Aorta (tissue), 5 donors: Measurements from ENCODE around the gene CES2. TPM values are rescaled to one million over a fixed set of nuclear protein-coding genes. Genes with fewer than 3 reads are reported as not detected.
"Not testable (repeated sequence)": the region's sequence is repeated elsewhere in the genome, so short reads cannot be mapped to it uniquely, and the experiment has no call there.

Experiments used
- ATAC-seq: fragments of 200-7000 bp; cut with Tn5 transposase; one replicate; pipeline ENCODE4 v1.9.1; 2022; ENCODE audit warnings: moderate library complexity; ENCODE audit not compliant: low FRiP score
- DNase-seq, 2 donors: peaks; one replicate each; pipeline ENCODE4 v3.0.0-alpha.2; 2020
- H3K27ac ChIP-seq, 2 donors: one replicate each; pipeline ENCODE4 v1.5.1; 2013; ENCODE audit warnings: low read length in 2 of 2, mild to moderate bottlenecking in 2 of 2, moderate library complexity in 2 of 2, control low read depth in 1 of 2, inconsistent platforms in 1 of 2, low read depth in 1 of 2
- H3K27me3 ChIP-seq, 2 donors: one replicate each; pipeline ENCODE4 v1.6.1; 2013; ENCODE audit warnings: control low read depth in 1 of 2, low read length in 1 of 2, mild to moderate bottlenecking in 1 of 2, moderate library complexity in 1 of 2; ENCODE audit not compliant: insufficient read depth in 2 of 2, control insufficient read depth in 1 of 2
- H3K36me3 ChIP-seq, 2 donors: one replicate each; pipeline ENCODE4 v1.6.1; 2013; ENCODE audit warnings: control low read depth in 1 of 2, low read length in 1 of 2, mild to moderate bottlenecking in 1 of 2; ENCODE audit not compliant: insufficient read depth in 2 of 2, control insufficient read depth in 1 of 2
- H3K4me1 ChIP-seq, 2 donors: one replicate each; pipeline ENCODE4 v1.6.1; 2013; ENCODE audit warnings: low read length in 2 of 2, control low read depth in 1 of 2, mild to moderate bottlenecking in 1 of 2, moderate library complexity in 1 of 2; ENCODE audit not compliant: insufficient read depth in 2 of 2, control insufficient read depth in 1 of 2
- H3K4me3 ChIP-seq, 2 donors: one replicate each; pipeline ENCODE4 v1.5.1; 2013; ENCODE audit warnings: low read length in 2 of 2, control low read depth in 1 of 2, mild to moderate bottlenecking in 1 of 2
- H3K9me3 ChIP-seq: one replicate; pipeline ENCODE4 v1.6.1; 2013; ENCODE audit warnings: mild to moderate bottlenecking, low read length; ENCODE audit not compliant: control insufficient read depth
- WGBS, 2 donors: extraction: QIAGEN DNeasy Blood & Tissue Kit; methylation state at CpG; one replicate each; pipeline ENCODE4 v1.1.7; 2013; 5-methylcytosine and 5-hydroxymethylcytosine counted together
- intact Hi-C, 2 donors: fragments of 100-400 bp; cut with DNase I; formaldehyde crosslinking; loops; one replicate each; pipeline versions ENCODE4 v1.14.2 to v1.15.0; 2022
- polyA plus RNA-seq, 2 donors: library from polyadenylated mRNA; stranded (reverse); fragments of 200-250 nt; gene quantifications; one replicate each; pipeline ENCODE4 v1.2.3, GENCODE V29; 2013
- total RNA-seq, 2 donors: library from RNA; stranded (reverse); fragmentation: NEBNext Ultra II Directional; extraction: Animal tissue kit (Norgen Biotek cat#: 25700); gene quantifications; one replicate each; pipeline ENCODE4 v1.2.1, GENCODE V29; 2021
- donor health status: healthy with polysubstance abuse.
- donor health status: Bipolar disorder and iron deficiency.
- donor health status: DM: no; HTN: no; CAD: no.
- donor health status: DM: no; HTN: no; CAD: no.
- donor health status: DM: yes; HTN: yes; CAD: no.

Gene CES2
- total and polyA plus RNA-seq, 4 donors: 20.5 to 42.1 (median 33.6) TPM

DNA sequence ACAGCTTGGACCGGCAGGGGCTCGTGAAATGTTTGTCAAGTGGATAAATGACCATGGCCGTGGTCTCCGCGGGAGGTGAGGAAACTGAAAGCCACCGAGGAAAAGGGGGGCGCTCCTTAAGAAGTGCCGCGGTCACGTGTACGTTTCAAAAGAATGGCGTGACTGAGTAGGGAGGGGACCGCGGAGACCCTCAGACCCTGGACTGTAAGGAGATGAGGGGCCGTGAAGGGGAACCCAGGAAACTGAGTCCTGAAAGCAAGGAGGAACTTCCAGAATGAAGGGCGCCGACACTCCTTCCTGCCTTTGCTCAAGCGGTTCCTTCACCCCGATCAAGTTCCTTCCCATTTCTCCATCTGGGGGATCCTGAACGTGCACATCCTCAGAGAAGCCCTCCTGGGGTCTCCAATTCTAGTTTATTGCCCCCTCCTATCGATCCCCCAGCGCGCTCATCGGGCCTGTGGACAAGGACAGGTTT lies 440 bp upstream of the CES2 start:
- H3K27me3 ChIP-seq, H3K9me3 ChIP-seq, ATAC-seq, DNase-seq, H3K4me1 ChIP-seq, H3K36me3 ChIP-seq, intact Hi-C loops: not testable (repeated sequence)
- Histone ChIP-seq H3K4me3 (peak overlapping the region; percentile 31 to 44), H3K27ac (peak overlapping the region in 1 of 2 donors; percentile 69)
- 0% methylated on average over 18 to 21 of the region's 24 CpGs for WGBS, 2 donors

GRCh38 chr16:66936462-66936861 lies 1.1 kb downstream of the CES2 start:
- no peak for ATAC-seq
- intact Hi-C loops: no loop called here
- no peak overlapping the region for H3K4me3 ChIP-seq

DNA sequence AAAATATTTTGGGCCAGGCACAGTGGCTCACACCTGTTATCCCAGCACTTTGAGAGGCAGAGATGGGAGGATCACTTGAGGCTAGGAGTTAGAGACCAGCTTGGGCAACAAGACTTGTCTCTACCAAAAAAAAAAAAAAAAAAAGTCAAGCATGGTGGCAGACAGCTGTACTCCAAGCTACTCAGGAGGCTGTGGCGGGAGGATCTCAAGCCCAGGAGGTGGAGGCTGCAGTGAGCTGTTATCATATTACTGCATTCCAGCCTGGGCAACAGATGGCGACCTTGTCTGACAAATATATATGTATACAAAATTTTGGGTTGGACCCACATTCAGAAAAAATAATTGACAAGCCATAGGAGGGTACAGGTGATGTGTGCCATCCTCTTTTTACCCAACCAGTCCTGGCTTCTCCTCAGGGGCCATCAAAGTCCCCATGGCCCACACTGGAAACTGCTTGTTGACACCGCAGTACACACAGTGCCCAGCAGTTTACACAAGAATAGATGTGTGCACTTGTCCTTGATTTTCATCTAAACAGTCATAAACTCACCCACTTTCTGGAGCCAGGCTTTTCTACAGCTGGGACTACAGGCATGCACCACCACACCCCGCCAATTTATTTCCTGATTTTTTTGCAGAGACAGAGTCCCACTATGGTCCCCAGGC lies 1.7 kb downstream of the CES2 start:
- ATAC-seq (no peak), DNase-seq (no peak)
- WGBS, 2 donors: 81 to 95% methylated on average over 4 of the region's 4 CpGs
- Histone ChIP-seq H3K27ac (no peak overlapping the region), H3K36me3 (peaks cover 0 to 4% of the 10 kb centered on the region in 2 donors), H3K27me3 (no peaks in the 10 kb centered on the region), H3K9me3 (no peaks in the 10 kb centered on the region), H3K4me1 (no peaks in the 10 kb centered on the region), H3K4me3 (no peak overlapping the region)
- intact Hi-C loops: no loop called here

More at GRCh38 chr16:66936462-66936861, 1.1 kb downstream of the CES2 start:
- H3K27ac ChIP-seq: no peak overlapping the region
- H3K27me3 ChIP-seq: no peaks in the 10 kb centered on the region
- no peaks in the 10 kb centered on the region for H3K4me1 ChIP-seq
- H3K36me3 ChIP-seq: peaks cover 0 to 4% of the 10 kb centered on the region in 2 donors
- H3K9me3 ChIP-seq: no peaks in the 10 kb centered on the region
- no peak for DNase-seq
- 81 to 82% methylated on average over 6 of the region's 6 CpGs for WGBS, 2 donors

- no peaks in the 10 kb centered on the region for H3K4me1 ChIP-seq
- H3K36me3 ChIP-seq: peaks cover 0 to 4% of the 10 kb centered on the region in 2 donors
- ATAC-seq: no peak
These were observed 2.5 kb downstream of the CES2 start for GRCh38 chr16:66937725-66938337.

DNA sequence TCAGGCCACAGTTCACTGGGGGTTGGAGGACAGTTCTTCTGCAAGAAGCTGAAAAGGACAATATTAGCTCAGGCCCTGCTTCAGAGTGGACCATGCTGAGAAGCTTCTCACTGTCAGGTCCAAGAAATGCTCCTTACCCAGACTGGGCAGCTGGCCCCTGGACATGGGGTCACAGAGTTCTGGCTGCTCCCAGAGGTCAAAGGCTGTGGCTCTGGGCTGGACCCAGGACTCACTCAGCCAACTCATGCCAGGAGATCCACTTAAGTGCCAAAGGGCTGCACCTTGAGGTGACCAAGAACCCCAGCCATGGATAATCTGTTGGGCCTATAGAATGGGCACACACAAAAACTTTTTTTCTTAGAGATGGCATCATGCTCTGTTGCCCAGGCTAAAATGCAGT lies 4.0 kb downstream of the CES2 start:
- no peaks in the 10 kb centered on the region for H3K27me3 ChIP-seq
- ATAC-seq (no peak), DNase-seq (no peak)
- no peaks in the 10 kb centered on the region for H3K4me1 ChIP-seq
- intact Hi-C loops: no loop called here
- no peaks in the 10 kb centered on the region for H3K9me3 ChIP-seq
- peaks cover 0 to 8% of the 10 kb centered on the region in 2 donors for H3K36me3 ChIP-seq
- no peak overlapping the region for H3K4me3 ChIP-seq
- no peak overlapping the region for H3K27ac ChIP-seq

More at GRCh38 chr16:66937725-66938337, 2.5 kb downstream of the CES2 start:
- DNase-seq: no peak
- no peaks in the 10 kb centered on the region for H3K9me3 ChIP-seq
- H3K4me3 ChIP-seq: no peak overlapping the region
- no peaks in the 10 kb centered on the region for H3K27me3 ChIP-seq
- intact Hi-C loops: no loop called here
- 93 to 96% methylated on average over 10 of the region's 10 CpGs for WGBS, 2 donors
- no peak overlapping the region for H3K27ac ChIP-seq

- intact Hi-C loops: no loop called here
These were observed 4.9 kb downstream of the CES2 start for GRCh38 chr16:66940236-66940635.

GRCh38 chr16:66942981-66943380 lies 7.7 kb downstream of the CES2 start:
- no peak for ATAC-seq
- intact Hi-C loops: no loop called here
- 83 to 95% methylated on average over 5 of the region's 5 CpGs for WGBS, 2 donors
- Histone ChIP-seq H3K4me1 (no peaks in the 10 kb centered on the region), H3K9me3 (no peaks in the 10 kb centered on the region), H3K27me3 (no peaks in the 10 kb centered on the region), H3K36me3 (peaks cover 0 to 8% of the 10 kb centered on the region in 2 donors), H3K4me3 (no peak overlapping the region), H3K27ac (no peak overlapping the region)
- no peak for DNase-seq

More at GRCh38 chr16:66940236-66940635, 4.9 kb downstream of the CES2 start:
- Histone ChIP-seq H3K36me3 (peaks cover 0 to 8% of the 10 kb centered on the region in 2 donors), H3K27me3 (no peaks in the 10 kb centered on the region), H3K27ac (no peak overlapping the region), H3K4me1 (no peaks in the 10 kb centered on the region), H3K9me3 (no peaks in the 10 kb centered on the region), H3K4me3 (no peak overlapping the region)
- no peak for DNase-seq
- ATAC-seq: no peak
- 93 to 94% methylated on average over 16 of the region's 16 CpGs for WGBS, 2 donors

DNA sequence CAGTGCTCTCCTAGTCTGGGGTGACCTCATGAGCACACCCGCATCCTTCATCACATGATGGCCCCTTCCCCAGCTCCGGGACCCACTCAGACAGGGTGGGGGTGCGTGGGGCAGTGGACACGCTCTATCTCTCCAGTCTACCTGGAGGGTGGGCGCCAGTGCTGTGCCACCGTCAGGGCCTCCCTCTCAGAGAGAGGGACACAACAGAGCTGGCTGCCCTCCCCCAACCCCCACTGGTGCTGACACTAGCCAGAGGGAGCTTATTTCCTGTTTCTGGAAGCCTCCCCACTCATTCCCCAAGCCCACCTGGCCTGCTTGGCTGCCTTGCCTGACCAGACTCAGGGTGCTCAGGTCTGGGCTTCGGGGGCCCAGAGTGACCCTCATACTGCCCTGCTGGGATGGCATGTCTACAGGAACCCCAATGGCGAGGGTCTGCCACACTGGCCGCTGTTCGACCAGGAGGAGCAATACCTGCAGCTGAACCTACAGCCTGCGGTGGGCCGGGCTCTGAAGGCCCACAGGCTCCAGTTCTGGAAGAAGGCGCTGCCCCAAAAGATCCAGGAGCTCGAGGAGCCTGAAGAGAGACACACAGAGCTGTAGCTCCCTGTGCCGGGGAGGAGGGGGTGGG lies 8.2 kb downstream of the CES2 start:
- no peaks in the 10 kb centered on the region for H3K9me3 ChIP-seq
- 91 to 92% methylated on average over 15 of the region's 15 CpGs for WGBS, 2 donors
- no peak overlapping the region for H3K27ac ChIP-seq
- H3K27me3 ChIP-seq: no peaks in the 10 kb centered on the region
- H3K4me3 ChIP-seq: no peak overlapping the region
- intact Hi-C loops: no loop called here
- DNase-seq (no peak), ATAC-seq (no peak)
- H3K4me1 ChIP-seq: no peaks in the 10 kb centered on the region
- H3K36me3 ChIP-seq: peaks cover 0 to 8% of the 10 kb centered on the region in 2 donors
